Upper lobe of left lung (tissue), 6 donors: ENCODE measurements around the gene FAM184B. TPM values are rescaled to one million over a fixed set of nuclear protein-coding genes. Genes with fewer than 3 reads are reported as not detected.

Source experiments
- ATAC-seq, 2 donors: fragments of 200-7000 bp; cut with Tn5 transposase; one replicate each; pipeline ENCODE4 v1.9.1; 2022; ENCODE audit warnings: mild to moderate bottlenecking in 2 of 2, moderate library complexity in 2 of 2; ENCODE audit not compliant: low FRiP score in 2 of 2
- DNase-seq, 2 donors: peaks; one replicate each; pipeline ENCODE4 v3.0.0-alpha.2; 2019 to 2020
- H3K27ac ChIP-seq, 4 donors: fragments of 200-600 bp; sonication (generic); one replicate each; pipeline ENCODE4 v1.5.1; 2016 to 2019
- H3K27me3 ChIP-seq, 4 donors: fragments of 200-600 bp; sonication (generic); one replicate each; pipeline ENCODE4 v1.5.1; 2017 to 2019
- H3K36me3 ChIP-seq, 4 donors: fragments of 200-600 bp; sonication (generic); one replicate each; pipeline ENCODE4 v1.5.1; 2016 to 2019
- H3K4me1 ChIP-seq, 4 donors: fragments of 200-600 bp; sonication (generic); one replicate each; pipeline ENCODE4 v1.5.1; 2018 to 2019
- H3K4me3 ChIP-seq, 4 donors: fragments of 200-600 bp; sonication (generic); one replicate each; pipeline ENCODE4 v1.5.1; 2017 to 2019; ENCODE audit warnings: mild to moderate bottlenecking in 2 of 4, moderate library complexity in 1 of 4
- H3K9me3 ChIP-seq, 4 donors: fragments of 200-600 bp; sonication (generic); one replicate each; pipeline ENCODE4 v1.5.1; 2018 to 2019
- CTCF ChIP-seq, 6 experiments: fragments of 450-650 bp in 4 of 6; fragments of 200-600 bp in 2 of 6; sonication (generic) in 2 of 6; IDR thresholded peaks; one replicate each; pipeline ENCODE4 v1.5.1; 2016 to 2019; ENCODE audit warnings: antibody characterized with exemption in 6 of 6
- EP300 ChIP-seq, 4 donors: sonication (generic); formaldehyde crosslinking; IDR thresholded peaks; one replicate each; pipeline ENCODE4 v1.5.1; 2017; ENCODE audit warnings: antibody characterized with exemption in 4 of 4, control low read depth in 2 of 4
- POLR2A ChIP-seq, 4 donors: fragments of 450-650 bp; IDR thresholded peaks; one replicate each; pipeline ENCODE4 v1.5.1; 2016 to 2017; ENCODE audit warnings: antibody characterized with exemption in 4 of 4, mild to moderate bottlenecking in 2 of 4
- POLR2AphosphoS5 ChIP-seq, 2 donors: sonication (generic); formaldehyde crosslinking; IDR thresholded peaks; one replicate each; pipeline ENCODE4 v1.5.1; 2017; ENCODE audit warnings: antibody characterized with exemption in 2 of 2
- WGBS, 2 donors: methylation state at CpG; one replicate each; pipeline ENCODE4 v1.1.5; 2017 to 2018; 5-methylcytosine and 5-hydroxymethylcytosine counted together
- total RNA-seq, 6 donors: library from RNA; depleted of rRNA in 4 of 6; stranded (reverse); fragments of >200 nt in 4 of 6; gene quantifications; one replicate each; pipeline versions ENCODE4 v1.1.0 to v1.2.1, GENCODE V29; 2016 to 2021
- donor health status: DM: no; HTN: no; CAD: no; lungs with moderate emphysema.
- donor health status: DM: no; HTN: yes; CAD: no; lungs with severe emphysema.

FAM184B gene
- total RNA-seq, 6 donors from 2014 or later, result 0.13 to 1.0 (median 0.34) TPM

DNA sequence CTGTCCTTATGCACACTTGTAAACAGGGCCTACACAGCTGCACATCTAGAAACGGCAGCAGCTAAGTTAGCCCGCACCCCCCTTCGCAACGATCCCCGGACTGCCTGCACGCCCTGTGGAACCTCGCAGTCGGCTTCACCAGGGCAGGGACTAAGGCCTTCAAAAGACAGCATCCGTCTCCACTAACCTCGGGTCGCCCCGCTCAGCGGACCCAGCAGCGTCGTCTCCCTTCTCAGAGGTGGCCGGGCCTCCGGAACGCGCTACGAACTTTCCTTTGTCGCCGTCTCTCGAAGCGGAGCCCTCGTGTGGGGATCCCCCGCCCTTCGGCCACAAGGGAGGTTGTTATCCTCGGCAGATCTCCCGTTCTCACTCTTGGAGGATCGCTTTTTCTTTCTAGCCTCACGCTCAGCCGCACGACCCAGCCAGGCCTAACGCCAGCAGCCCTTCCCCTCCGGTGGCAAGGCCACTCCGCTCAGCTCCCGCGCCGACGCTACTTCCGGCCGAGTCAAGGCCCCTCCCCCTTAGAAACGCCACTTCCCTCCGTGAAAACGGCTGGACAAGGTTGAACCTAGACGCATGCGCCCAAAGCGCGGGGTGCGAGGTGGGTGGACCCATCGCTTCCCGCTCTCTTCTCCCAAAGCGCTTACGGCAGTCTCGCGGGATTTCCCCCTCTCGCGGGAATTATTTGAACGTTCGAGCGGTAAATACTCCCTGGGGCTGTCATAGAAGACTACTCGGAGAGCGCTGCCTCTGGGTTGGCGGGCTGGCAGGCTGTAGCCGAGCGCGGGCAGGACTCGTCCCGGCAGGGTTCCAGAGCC lies 29.0 kb upstream of the FAM184B start, which contains the start of the genes DCAF16 and NCAPG:
DCAF16 (minus strand) TSS at position 498 of the 818 bp plus-strand sequence. CDS start 6,616 bp downstream, outside the sequence.
NCAPG (plus strand) TSS at position 720 of the 818 bp plus-strand sequence. CDS start 99 bp downstream, outside the sequence.
- peak; percentile 97 to 99 for DNase-seq
- H3K27ac ChIP-seq, result peak within 1 kb of the TSS; percentile 95 to 97 (median 96)
- no peaks in the 10 kb centered on the region for H3K27me3 ChIP-seq
- H3K4me3 ChIP-seq, result peak within 1 kb of the TSS; percentile 57 to 90 (median 79)
- H3K4me1 ChIP-seq, result peaks cover 34 to 41% (median 37%) of the 10 kb centered on the region in 4 donors
- ATAC-seq, result peak; percentile 99 to 100
- no peaks in the 10 kb centered on the region for H3K36me3 ChIP-seq
- WGBS, 2 donors, result 0 to 1% methylated on average over 52 to 68 of the region's 69 CpGs
- no peaks in the 10 kb centered on the region for H3K9me3 ChIP-seq
- TF ChIP-seq POLR2A (IDR thresholded peaks at IDR 0.05) (peak in 3 of 4 donors; percentile 91 to 98 (median 91)), POLR2AphosphoS5 (IDR thresholded peaks at IDR 0.05) (peak; percentile 97 to 99), CTCF (IDR thresholded peaks at IDR 0.05) (peak in 1 of 6 experiments; percentile 13), EP300 (IDR thresholded peaks at IDR 0.05) (peak in 1 of 4 donors; percentile 75)

- TF ChIP-seq POLR2A (IDR thresholded peaks at IDR 0.05) (no peak), POLR2AphosphoS5 (IDR thresholded peaks at IDR 0.05) (no peak), CTCF (IDR thresholded peaks at IDR 0.05) (no peak), EP300 (IDR thresholded peaks at IDR 0.05) (no peak)
- peaks cover 34 to 43% (median 37%) of the 10 kb centered on the region in 4 donors for H3K4me1 ChIP-seq
- H3K4me3 ChIP-seq, result peak overlapping the region; percentile 57 to 90 (median 79)
- DNase-seq (no peak), ATAC-seq (no peak)
- peak overlapping the region; percentile 95 to 97 (median 96) for H3K27ac ChIP-seq
- no peaks in the 10 kb centered on the region for H3K9me3 ChIP-seq
- no peaks in the 10 kb centered on the region for H3K27me3 ChIP-seq
- 3 to 4% methylated on average over 7 of the region's 7 CpGs for WGBS, 2 donors
- peaks cover 0 to 3% (median under 1%) of the 10 kb centered on the region in 4 donors for H3K36me3 ChIP-seq
Observed at GRCh38 chr4:17809667-17810066, 28.2 kb upstream of the FAM184B start.

- TF ChIP-seq POLR2AphosphoS5 (IDR thresholded peaks at IDR 0.05) (no peak), CTCF (IDR thresholded peaks at IDR 0.05) (no peak), POLR2A (IDR thresholded peaks at IDR 0.05) (no peak), EP300 (IDR thresholded peaks at IDR 0.05) (no peak)
- 45 to 56% methylated on average over 6 of the region's 6 CpGs for WGBS, 2 donors
- Histone ChIP-seq H3K4me1 (peaks cover 34 to 43% (median 37%) of the 10 kb centered on the region in 4 donors), H3K4me3 (peak overlapping the region in 2 of 4 donors; percentile 5 to 12), H3K27ac (no peak overlapping the region), H3K36me3 (peaks cover 6 to 23% (median 22%) of the 10 kb centered on the region in 4 donors), H3K27me3 (no peaks in the 10 kb centered on the region), H3K9me3 (no peaks in the 10 kb centered on the region)
- DNase-seq (no peak), ATAC-seq (no peak)
Observed at GRCh38 chr4:17807446-17807845, 26.0 kb upstream of the FAM184B start.

DNA sequence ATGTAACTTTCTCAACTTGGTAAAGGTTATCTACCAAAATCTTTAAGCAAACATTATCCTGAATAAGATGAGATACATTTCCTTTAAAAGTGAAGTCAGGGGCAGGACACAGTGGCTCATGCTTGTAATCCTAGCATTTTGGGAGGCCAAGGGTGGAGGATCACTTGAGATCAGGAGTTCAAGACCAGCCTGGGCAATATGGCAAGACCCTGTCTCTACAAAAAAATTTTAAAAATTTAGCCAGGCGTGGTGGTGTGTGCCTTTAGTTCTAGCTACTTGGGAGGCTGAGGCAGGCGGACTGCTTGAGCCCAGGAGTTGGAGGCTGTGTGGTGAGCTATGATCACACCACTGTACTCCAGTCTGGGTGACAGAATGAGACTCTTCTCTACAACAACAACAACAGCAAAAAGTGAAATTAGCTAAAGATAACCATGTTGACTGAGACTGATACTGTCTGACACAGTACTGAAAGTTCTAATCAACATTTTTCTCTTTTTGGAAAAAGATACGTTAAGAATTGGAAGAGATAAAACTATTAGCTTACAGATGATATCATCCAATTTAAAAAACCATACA lies 24.2 kb upstream of the FAM184B start:
- no peaks in the 10 kb centered on the region for H3K27me3 ChIP-seq
- peaks cover 28 to 36% (median 31%) of the 10 kb centered on the region in 4 donors for H3K4me1 ChIP-seq
- 86 to 93% methylated on average over 3 of the region's 3 CpGs for WGBS, 2 donors
- no peaks in the 10 kb centered on the region for H3K9me3 ChIP-seq
- DNase-seq (no peak), ATAC-seq (no peak)
- no peak for TF ChIP-seq POLR2A (IDR thresholded peaks at IDR 0.05)
- no peak for TF ChIP-seq EP300 (IDR thresholded peaks at IDR 0.05)
- no peak for TF ChIP-seq POLR2AphosphoS5 (IDR thresholded peaks at IDR 0.05)
- TF ChIP-seq CTCF (IDR thresholded peaks at IDR 0.05), result no peak
- no peak overlapping the region for H3K4me3 ChIP-seq
- no peak overlapping the region for H3K27ac ChIP-seq
- peaks cover 6 to 34% (median 24%) of the 10 kb centered on the region in 4 donors for H3K36me3 ChIP-seq
